Erythroblast (primary cell): Measurements from ENCODE around the gene BMP7.
"Not testable (repeated sequence)": the region's sequence is repeated elsewhere in the genome, so short reads cannot be mapped to it uniquely, and the experiment has no call there.

Experiments
- GATA1 ChIP-seq: IDR thresholded peaks from 2 replicates; pipeline ENCODE4 v1.6.1; 2011; ENCODE audit warnings: low read depth, mild to moderate bottlenecking, control low read depth, low read length, moderate library complexity
- POLR2A ChIP-seq: IDR thresholded peaks from 2 replicates; pipeline ENCODE4 v1.6.1; 2011; ENCODE audit warnings: mild to moderate bottlenecking, low read length

- not testable (repeated sequence) for TF ChIP-seq POLR2A, GATA1
Observed at GRCh38 chr20:57239324-57239723, 27.1 kb downstream of the BMP7 start.
